GM23248 (cell line): ENCODE measurements around the gene CD274. TPM values are rescaled to one million over a fixed set of nuclear protein-coding genes. Genes with fewer than 3 reads are reported as not detected.
A peak's percentile ranks its signal among the peaks of the same experiment; 100 is the strongest.
"Not testable (repeated sequence)": the region's sequence is repeated elsewhere in the genome, so short reads cannot be mapped to it uniquely, and the experiment has no call there.

Experiments used
- DNase-seq: peaks from one replicate; pipeline ENCODE4 v3.0.0-alpha.2; 2015
- H2AFZ ChIP-seq: fragments of 200-600 bp; sonication (generic); 2 replicates; pipeline ENCODE4 v1.6.1; 2016; ENCODE audit warnings: antibody characterized with exemption
- H3F3A ChIP-seq: fragments of 200-600 bp; sonication (generic); 2 replicates; pipeline ENCODE4 v1.6.1; 2016; ENCODE audit warnings: mild to moderate bottlenecking, antibody characterized with exemption, mixed run types; ENCODE audit not compliant: insufficient read depth
- H3K27ac ChIP-seq: fragments of 200-600 bp; sonication (generic); 2 replicates; pipeline ENCODE4 v1.5.1; 2016; ENCODE audit warnings: mild to moderate bottlenecking
- H3K27me3 ChIP-seq: fragments of 200-600 bp; sonication (generic); replicated peaks from 2 replicates; pipeline ENCODE4 v1.6.1; 2016; ENCODE audit warnings: mild to moderate bottlenecking; ENCODE audit not compliant: insufficient read depth
- H3K36me3 ChIP-seq: fragments of 200-600 bp; sonication (generic); 2 replicates; pipeline ENCODE4 v1.6.1; 2016; ENCODE audit warnings: low read depth, mild to moderate bottlenecking
- H3K4me1 ChIP-seq: fragments of 200-600 bp; sonication (generic); 2 replicates; pipeline ENCODE4 v1.6.1; 2016; ENCODE audit warnings: mild to moderate bottlenecking; ENCODE audit not compliant: insufficient read depth
- H3K4me2 ChIP-seq: fragments of 200-600 bp; sonication (generic); one replicate; pipeline ENCODE4 v1.6.1; 2016; ENCODE audit warnings: mild to moderate bottlenecking; ENCODE audit not compliant: unreplicated experiment
- H3K4me3 ChIP-seq: fragments of 200-600 bp; sonication (generic); 2 replicates; pipeline ENCODE4 v1.5.1; 2016; ENCODE audit warnings: mild to moderate bottlenecking
- H3K79me2 ChIP-seq: fragments of 200-600 bp; sonication (generic); 2 replicates; pipeline ENCODE4 v1.6.1; 2016; ENCODE audit warnings: mild to moderate bottlenecking; ENCODE audit not compliant: insufficient read depth
- H3K9ac ChIP-seq: fragments of 200-600 bp; sonication (generic); 2 replicates; pipeline ENCODE4 v1.6.1; 2016; ENCODE audit warnings: mild to moderate bottlenecking
- H3K9me2 ChIP-seq: fragments of 200-600 bp; sonication (generic); 2 replicates; pipeline ENCODE4 v1.6.1; 2016; ENCODE audit warnings: mixed run types, mild to moderate bottlenecking, moderate library complexity; ENCODE audit not compliant: insufficient read depth
- H3K9me3 ChIP-seq: fragments of 200-600 bp; sonication (generic); one replicate; pipeline ENCODE4 v1.6.1; 2017; ENCODE audit warnings: low read depth
- H4K20me1 ChIP-seq: fragments of 200-600 bp; sonication (generic); 2 replicates; pipeline ENCODE4 v1.6.0; 2016; ENCODE audit not compliant: insufficient read depth
- EZH2 ChIP-seq: fragments of 200-600 bp; sonication (generic); IDR thresholded peaks from 2 replicates; pipeline ENCODE4 v1.6.1; 2018; ENCODE audit warnings: antibody characterized with exemption, mild to moderate bottlenecking; ENCODE audit not compliant: insufficient read depth, poor library complexity, severe bottlenecking
- EZH2phosphoT487 ChIP-seq: fragments of 200-600 bp; sonication (generic); IDR thresholded peaks from 2 replicates; pipeline ENCODE4 v1.6.1; 2018; ENCODE audit warnings: antibody characterized with exemption, moderate library complexity, mild to moderate bottlenecking, low read depth; ENCODE audit not compliant: insufficient read depth
- WGBS, 2 experiments: methylation state at CpG; one replicate each; pipeline ENCODE4 v1.1.6; 2015 to 2017; ENCODE audit warnings: low lambda C conversion rate in 2 of 2, low coverage in 1 of 2; ENCODE audit errors: missing lambda C conversion rate in 2 of 2; 5-methylcytosine and 5-hydroxymethylcytosine counted together
- in situ Hi-C: fragments of 300-500 bp; cut with MboI; formaldehyde crosslinking; loops from 2 replicates; pipeline ENCODE4 v1.15.0; 2020
- polyA plus RNA-seq: library from polyadenylated mRNA; unstranded; fragments of >200 nt; fragmentation: Nextera tagmentation; extraction: Ambion mirVana; gene quantifications from 2 replicates; pipeline ENCODE4 v1.2.1, GENCODE V29; 2016
- total RNA-seq: library from RNA; depleted of rRNA; stranded (reverse); fragments of >200 nt; shearing (Covaris generic); gene quantifications from 2 replicates; pipeline ENCODE4 v1.2.3, GENCODE V29; 2014

Gene CD274
- total and polyA plus RNA-seq, 2 experiments from 2014 or later, result 4.3 to 5.2 TPM

DNA sequence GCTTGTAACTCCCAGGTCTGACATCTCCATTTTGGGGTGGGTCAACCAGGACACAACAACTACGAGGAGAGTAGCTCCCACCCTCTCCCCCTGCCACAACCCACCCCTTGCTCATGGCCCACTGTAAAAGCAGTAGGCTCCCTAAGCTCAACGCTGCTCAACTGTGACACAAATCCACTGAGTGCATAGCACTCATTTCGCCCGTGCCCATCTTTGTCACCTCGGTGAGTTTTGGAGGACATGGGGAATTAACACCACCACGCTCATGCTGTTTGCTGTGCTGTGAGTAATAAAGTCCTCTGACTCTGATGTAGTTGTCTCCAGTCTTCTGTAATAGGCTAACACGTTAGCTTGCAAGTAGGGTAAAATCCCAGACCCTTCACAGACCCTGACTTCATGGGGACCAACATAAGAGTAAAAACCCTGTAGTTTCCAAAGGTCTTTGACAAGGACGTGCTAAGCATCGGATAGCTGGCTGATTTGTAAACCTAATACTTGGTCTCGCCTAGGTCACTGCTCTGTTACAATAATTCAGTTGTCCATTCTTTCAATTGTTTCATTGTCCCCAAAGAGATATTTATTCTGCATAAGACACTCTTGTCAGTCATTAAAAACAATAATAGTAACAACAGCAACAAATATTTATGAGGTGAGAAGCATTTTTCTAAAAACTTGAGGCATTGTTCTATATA lies 20.3 kb upstream of the CD274 start:
- Histone ChIP-seq H3F3A (no peaks in the 10 kb centered on the region), H3K79me2 (no peaks in the 10 kb centered on the region), H3K9me3 (no peaks in the 10 kb centered on the region), H2AFZ (no peak overlapping the region), H3K9me2 (no peaks in the 10 kb centered on the region), H3K9ac (no peak overlapping the region), H3K27ac (no peak overlapping the region), H3K4me3 (no peak overlapping the region), H4K20me1 (no peaks in the 10 kb centered on the region), H3K4me1 (no peaks in the 10 kb centered on the region), H3K4me2 (no peak overlapping the region), H3K36me3 (0 out of 2 replicates have a peak, but pooled peaks cover 3% of the 10 kb centered on the region), H3K27me3 (no peaks in the 10 kb centered on the region)
- WGBS, 2 experiments, result 95 to 100% methylated on average over 10 of the region's 10 CpGs
- in situ Hi-C loops, result no loop called here
- DNase-seq, result no peak
- TF ChIP-seq EZH2phosphoT487 (no peak), EZH2 (no peak)

- Histone ChIP-seq H3K9ac (no peak overlapping the region), H3K4me3 (no peak overlapping the region), H3K9me3 (no peaks in the 10 kb centered on the region), H2AFZ (no peak overlapping the region), H3K36me3 (0 out of 2 replicates have a peak, but pooled peaks cover 3% of the 10 kb centered on the region), H3K27ac (no peak overlapping the region), H3F3A (no peaks in the 10 kb centered on the region), H3K79me2 (no peaks in the 10 kb centered on the region), H3K4me2 (no peak overlapping the region), H3K27me3 (no peaks in the 10 kb centered on the region), H3K4me1 (no peaks in the 10 kb centered on the region), H4K20me1 (no peaks in the 10 kb centered on the region), H3K9me2 (no peaks in the 10 kb centered on the region)
- TF ChIP-seq EZH2phosphoT487, result no peak
- WGBS, 2 experiments, result 49 to 58% methylated on average over 3 of the region's 3 CpGs
- peak; percentile 16 for DNase-seq
- in situ Hi-C loops, result no loop called here
Measured at GRCh38 chr9:5430912-5431311, 19.4 kb upstream of the CD274 start.

DNA sequence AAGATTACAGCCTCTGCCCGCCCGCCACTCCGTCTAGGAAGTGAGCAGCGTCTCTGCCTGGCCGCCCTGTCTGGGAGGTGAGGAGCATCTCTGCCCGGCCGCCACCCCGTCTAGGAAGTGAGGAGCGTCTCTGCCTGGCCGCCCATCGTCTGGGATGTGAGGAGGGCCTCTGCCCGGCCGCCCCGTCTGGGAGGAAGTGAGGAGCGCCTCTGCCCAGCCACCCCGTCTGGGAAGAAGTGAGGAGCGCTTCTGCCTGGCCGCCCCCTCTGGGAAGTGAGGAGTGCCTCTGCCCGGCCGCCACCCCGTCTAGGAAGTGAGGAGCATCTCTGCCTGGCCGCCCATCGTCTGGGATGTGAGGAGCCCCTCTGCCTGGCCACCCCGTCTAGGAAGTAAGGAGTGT lies 17.5 kb upstream of the CD274 start:
- H3K27me3 ChIP-seq, H3K9me3 ChIP-seq, H3K4me2 ChIP-seq, H3K79me2 ChIP-seq, H3K4me3 ChIP-seq, DNase-seq, H3K9me2 ChIP-seq, H4K20me1 ChIP-seq, H3K36me3 ChIP-seq, H3K4me1 ChIP-seq, H3K27ac ChIP-seq, in situ Hi-C loops, H3K9ac ChIP-seq, H2AFZ ChIP-seq: not testable (repeated sequence)
- peaks cover 13% of the 10 kb centered on the region for H3F3A ChIP-seq
- 95 to 98% methylated on average over 8 to 22 of the region's 24 CpGs for WGBS, 2 experiments

DNA sequence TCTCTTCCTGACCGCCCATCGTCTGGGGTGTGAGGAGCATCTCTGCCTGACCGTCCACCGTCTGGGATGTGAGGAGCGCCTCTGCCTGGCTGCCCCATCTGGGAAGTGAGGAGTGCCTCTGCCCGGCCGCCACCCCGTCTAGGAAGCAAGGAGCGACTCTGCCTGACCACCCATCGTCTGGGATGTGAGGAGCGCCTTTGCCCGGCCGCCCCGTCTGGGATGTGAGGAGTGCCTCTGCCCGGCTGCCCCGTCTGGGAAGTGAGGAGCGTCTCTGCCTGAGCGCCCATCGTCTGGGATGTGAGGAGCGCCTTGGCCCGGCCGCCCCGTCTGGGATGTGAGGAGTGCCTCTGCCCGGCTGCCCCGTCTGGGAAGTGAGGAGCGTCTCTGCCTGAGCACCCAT lies 17.0 kb upstream of the CD274 start:
- H3K79me2 ChIP-seq, H3K36me3 ChIP-seq, DNase-seq, H3K4me2 ChIP-seq, H3K4me3 ChIP-seq, H3K27me3 ChIP-seq, H3K4me1 ChIP-seq, H3K27ac ChIP-seq, H2AFZ ChIP-seq, H3K9ac ChIP-seq, H4K20me1 ChIP-seq, H3K9me2 ChIP-seq, H3K9me3 ChIP-seq, in situ Hi-C loops: not testable (repeated sequence)
- H3F3A ChIP-seq, result peaks cover 17% of the 10 kb centered on the region
- WGBS, 2 experiments, result 86 to 89% methylated on average over 11 to 26 of the region's 26 CpGs

DNA sequence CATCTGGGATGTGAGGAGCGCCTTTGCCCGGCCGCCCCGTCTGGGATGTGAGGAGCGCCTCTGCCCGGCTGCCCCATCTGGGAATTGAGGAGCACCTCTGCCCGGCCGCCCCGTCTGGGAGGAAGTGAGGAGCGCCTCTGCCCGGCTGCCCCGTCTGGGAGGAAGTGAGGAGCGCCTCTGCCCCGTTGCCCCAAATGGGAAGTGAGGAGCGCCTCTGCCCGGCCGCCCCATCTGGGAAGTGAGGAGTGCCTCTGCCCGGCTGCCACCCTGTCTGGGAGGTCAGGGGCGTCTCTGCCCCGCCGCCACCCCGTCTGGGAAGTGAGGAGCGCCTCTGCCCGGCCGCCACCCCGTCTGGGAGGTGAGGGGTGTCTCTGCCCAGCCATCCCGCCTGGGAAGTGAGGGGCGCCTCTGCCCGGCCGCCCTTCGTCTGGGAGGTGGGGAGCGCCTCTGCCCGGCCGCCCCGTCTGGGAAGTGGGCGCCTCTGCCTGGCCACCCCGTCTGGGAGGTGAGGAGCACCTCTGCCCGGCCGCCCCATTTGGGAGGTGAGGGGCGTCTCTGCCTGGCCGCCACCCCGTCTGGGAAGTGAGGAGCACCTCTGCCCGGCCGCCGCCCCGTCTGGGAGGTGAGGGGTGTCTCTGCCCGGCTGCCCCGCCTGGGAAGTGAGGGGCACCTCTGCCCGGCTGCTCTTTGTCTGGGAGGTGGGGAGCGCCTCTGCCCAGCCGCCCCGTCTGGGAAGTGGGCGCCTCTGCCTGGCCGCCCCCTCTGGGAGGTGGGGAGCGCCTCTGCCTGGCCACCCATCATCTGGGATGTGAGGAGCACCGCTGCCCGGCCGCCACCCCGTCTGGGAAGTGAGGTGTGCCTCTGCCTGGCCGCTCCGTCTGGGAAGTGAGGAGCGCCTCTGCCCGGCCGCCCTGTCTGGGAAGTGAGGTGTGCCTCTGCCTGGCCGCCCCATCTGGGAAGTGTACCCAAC lies 16.2 kb upstream of the CD274 start:
- H3K4me3 ChIP-seq, H2AFZ ChIP-seq, H3K9me3 ChIP-seq, H3K9ac ChIP-seq, H3K27me3 ChIP-seq, H3K27ac ChIP-seq, H3K4me2 ChIP-seq, in situ Hi-C loops, H3K4me1 ChIP-seq, H3K36me3 ChIP-seq, H3K79me2 ChIP-seq, DNase-seq, H4K20me1 ChIP-seq, H3K9me2 ChIP-seq: not testable (repeated sequence)
- 96 to 98% methylated on average over 12 to 64 of the region's 65 CpGs for WGBS, 2 experiments
- H3F3A ChIP-seq, result peaks cover 20% of the 10 kb centered on the region
